Coronary artery (tissue), 2 donors: ENCODE results near the gene ZNF283.

Experiments
- DNase-seq: peaks from one replicate; pipeline ENCODE4 v3.0.0-alpha.2; 2017; ENCODE audit warnings: low spot score
- H3K27ac ChIP-seq, 2 donors: fragments of 200-600 bp; sonication (generic); one replicate each; pipeline ENCODE4 v1.5.1; 2016 to 2019
- H3K4me3 ChIP-seq: fragments of 200-600 bp; sonication (generic); 2 replicates; pipeline ENCODE4 v1.5.1; 2016; ENCODE audit warnings: mild to moderate bottlenecking, moderate library complexity
- TF ChIP-seq, protein P1 (sequence below): fragments of 200-600 bp; sonication (generic); IDR thresholded peaks from one replicate; pipeline ENCODE4 v1.5.1; 2019; ENCODE audit warnings: antibody characterized with exemption

Gene ZNF283

DNA sequence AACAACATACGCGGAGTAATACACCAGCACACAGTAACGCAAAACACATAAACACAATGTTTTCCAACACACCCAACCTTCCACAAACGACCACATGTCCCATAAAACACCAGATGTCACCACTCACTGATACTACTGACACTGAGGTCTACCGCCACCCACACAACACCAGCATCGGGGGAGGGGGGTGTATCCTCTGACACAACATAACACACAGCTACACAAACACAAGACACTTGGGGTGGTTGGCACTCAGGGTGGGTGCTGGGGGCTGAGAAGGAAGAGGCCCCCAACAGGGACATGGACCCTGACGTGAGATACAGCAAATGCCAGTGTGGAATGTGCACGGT lies 44.8 kb upstream of the ZNF283 start:
- no peak for DNase-seq
- Histone ChIP-seq H3K27ac (no peak overlapping the region), H3K4me3 (no peak overlapping the region)
- TF ChIP-seq, protein P1, sequence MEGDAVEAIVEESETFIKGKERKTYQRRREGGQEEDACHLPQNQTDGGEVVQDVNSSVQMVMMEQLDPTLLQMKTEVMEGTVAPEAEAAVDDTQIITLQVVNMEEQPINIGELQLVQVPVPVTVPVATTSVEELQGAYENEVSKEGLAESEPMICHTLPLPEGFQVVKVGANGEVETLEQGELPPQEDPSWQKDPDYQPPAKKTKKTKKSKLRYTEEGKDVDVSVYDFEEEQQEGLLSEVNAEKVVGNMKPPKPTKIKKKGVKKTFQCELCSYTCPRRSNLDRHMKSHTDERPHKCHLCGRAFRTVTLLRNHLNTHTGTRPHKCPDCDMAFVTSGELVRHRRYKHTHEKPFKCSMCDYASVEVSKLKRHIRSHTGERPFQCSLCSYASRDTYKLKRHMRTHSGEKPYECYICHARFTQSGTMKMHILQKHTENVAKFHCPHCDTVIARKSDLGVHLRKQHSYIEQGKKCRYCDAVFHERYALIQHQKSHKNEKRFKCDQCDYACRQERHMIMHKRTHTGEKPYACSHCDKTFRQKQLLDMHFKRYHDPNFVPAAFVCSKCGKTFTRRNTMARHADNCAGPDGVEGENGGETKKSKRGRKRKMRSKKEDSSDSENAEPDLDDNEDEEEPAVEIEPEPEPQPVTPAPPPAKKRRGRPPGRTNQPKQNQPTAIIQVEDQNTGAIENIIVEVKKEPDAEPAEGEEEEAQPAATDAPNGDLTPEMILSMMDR = no peak

- DNase-seq = no peak
- TF ChIP-seq, protein P1 = no peak
- no peak overlapping the region for H3K4me3 ChIP-seq
- H3K27ac ChIP-seq = no peak overlapping the region
Measured at GRCh38 chr19:43782689-43783231, 44.4 kb upstream of the ZNF283 start.

- Histone ChIP-seq H3K4me3 (no peak overlapping the region), H3K27ac (no peak overlapping the region)
- no peak for DNase-seq
- TF ChIP-seq, protein P1 = no peak
Measured at GRCh38 chr19:43783636-43784035, 43.5 kb upstream of the ZNF283 start.

GRCh38 chr19:43784241-43784980 lies 42.7 kb upstream of the ZNF283 start:
- TF ChIP-seq, protein P1 = no peak
- Histone ChIP-seq H3K4me3 (no peak overlapping the region), H3K27ac (peak overlapping the region in 1 of 2 donors; percentile 37)
- DNase-seq = no peak

- H3K27ac ChIP-seq = peak overlapping the region in 1 of 2 donors; percentile 37
- TF ChIP-seq, protein P1 = peak; percentile 97
- no peak overlapping the region for H3K4me3 ChIP-seq
- no peak for DNase-seq
Measured at GRCh38 chr19:43784981-43785808, 41.9 kb upstream of the ZNF283 start.

GRCh38 chr19:43786665-43787064 lies 40.5 kb upstream of the ZNF283 start:
- no peak for DNase-seq
- TF ChIP-seq, protein P1 = no peak
- Histone ChIP-seq H3K27ac (no peak overlapping the region), H3K4me3 (no peak overlapping the region)
